HEK293T (cell line): ENCODE results near the gene EPS8.

Experiments used
- BHLHE40 ChIP-seq: fragments of 450-650 bp; IDR thresholded peaks from 2 replicates; pipeline ENCODE4 v1.6.1; 2016; ENCODE audit warnings: mild to moderate bottlenecking, moderate library complexity, borderline replicate concordance
- CTBP1 ChIP-seq: fragments of 450-650 bp; IDR thresholded peaks from 2 replicates; pipeline ENCODE4 v1.6.1; 2016; ENCODE audit warnings: borderline replicate concordance
- FOXA1 ChIP-seq: fragments of 450-650 bp; IDR thresholded peaks from 2 replicates; pipeline ENCODE4 v1.6.1; 2016; ENCODE audit warnings: mild to moderate bottlenecking
- SP1 ChIP-seq: fragments of 450-650 bp; IDR thresholded peaks from 2 replicates; pipeline ENCODE4 v1.6.1; 2017

DNA sequence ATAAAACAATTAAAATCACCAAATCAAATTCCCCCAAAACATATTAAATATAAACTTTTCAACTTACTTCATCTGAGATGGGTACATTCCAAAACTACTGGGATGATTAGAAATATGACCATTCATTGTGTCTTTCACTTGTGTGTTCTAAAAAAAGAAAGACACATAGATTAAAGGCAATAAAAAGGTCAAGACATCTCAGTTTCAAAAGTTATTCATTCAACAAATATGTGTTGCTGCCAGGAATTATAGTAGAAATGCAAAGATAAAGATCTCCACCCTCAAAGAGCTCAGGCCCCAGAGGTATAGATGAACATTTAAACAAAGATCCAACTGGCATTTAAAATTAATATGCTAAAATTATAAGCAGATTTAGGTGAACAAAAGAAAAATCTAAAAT lies 106.4 kb downstream of the EPS8 start:
- TF ChIP-seq FOXA1 (no peak), CTBP1 (no peak), SP1 (no peak), BHLHE40 (no peak)
